NT2/D1 (cell line): Measurements from ENCODE around the gene RPL27.

Experiments used
- SUZ12 ChIP-seq: IDR thresholded peaks from 2 replicates; pipeline ENCODE4 v1.6.1; 2011; ENCODE audit not compliant: insufficient read length, insufficient read depth; ENCODE audit errors: extremely low read depth
- ZNF274 ChIP-seq: IDR thresholded peaks from 2 replicates; pipeline ENCODE4 v1.6.1; 2011; ENCODE audit warnings: mild to moderate bottlenecking, low read depth, low read length

DNA sequence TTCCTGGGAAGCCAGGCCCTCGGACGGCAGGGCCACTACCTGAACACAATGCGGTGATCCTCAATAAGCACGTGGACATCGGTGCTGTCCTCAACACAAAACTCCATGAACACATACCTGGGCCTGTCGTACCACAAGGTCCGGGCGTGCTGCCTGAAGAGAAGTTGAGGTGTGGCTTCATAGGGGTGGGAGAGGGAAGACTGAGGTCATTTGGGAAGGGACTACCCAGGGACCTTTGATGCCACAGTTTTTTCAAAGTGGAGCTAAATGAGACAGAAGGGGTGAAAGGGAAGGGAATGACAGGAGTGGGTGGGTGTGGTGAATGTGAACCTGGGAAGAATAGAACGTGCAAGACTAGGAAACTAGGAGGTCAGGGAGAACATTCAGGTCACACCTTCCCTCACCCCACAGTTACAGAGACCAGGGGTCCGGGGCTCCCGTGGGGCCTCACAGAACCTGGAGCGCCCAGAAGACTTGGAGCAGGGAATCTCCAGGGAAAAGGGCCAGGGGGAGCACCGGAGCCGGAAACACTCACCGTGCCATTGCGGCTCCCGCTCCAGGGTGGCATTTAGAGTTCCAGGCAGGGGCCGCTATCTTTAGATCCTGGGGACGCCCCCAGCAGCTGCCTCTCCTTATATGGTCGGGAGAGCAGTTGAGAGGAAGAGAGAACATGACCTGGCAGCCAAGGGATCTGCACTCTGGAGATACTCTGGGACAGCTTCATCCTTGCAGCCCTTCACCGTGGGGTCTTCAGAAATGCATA is 18.5 kb upstream of the RPL27 start, which contains the start of gene PTGES3L:
- TF ChIP-seq ZNF274 (no peak), SUZ12 (no peak)
